Measurements from ENCODE around the gene RREB1.
A peak's percentile ranks its signal among the peaks of the same experiment; 100 is the strongest.
"Not testable (repeated sequence)": the region's sequence is repeated elsewhere in the genome, so short reads cannot be mapped to it uniquely, and the experiment has no call there.

RREB1 gene

DNA sequence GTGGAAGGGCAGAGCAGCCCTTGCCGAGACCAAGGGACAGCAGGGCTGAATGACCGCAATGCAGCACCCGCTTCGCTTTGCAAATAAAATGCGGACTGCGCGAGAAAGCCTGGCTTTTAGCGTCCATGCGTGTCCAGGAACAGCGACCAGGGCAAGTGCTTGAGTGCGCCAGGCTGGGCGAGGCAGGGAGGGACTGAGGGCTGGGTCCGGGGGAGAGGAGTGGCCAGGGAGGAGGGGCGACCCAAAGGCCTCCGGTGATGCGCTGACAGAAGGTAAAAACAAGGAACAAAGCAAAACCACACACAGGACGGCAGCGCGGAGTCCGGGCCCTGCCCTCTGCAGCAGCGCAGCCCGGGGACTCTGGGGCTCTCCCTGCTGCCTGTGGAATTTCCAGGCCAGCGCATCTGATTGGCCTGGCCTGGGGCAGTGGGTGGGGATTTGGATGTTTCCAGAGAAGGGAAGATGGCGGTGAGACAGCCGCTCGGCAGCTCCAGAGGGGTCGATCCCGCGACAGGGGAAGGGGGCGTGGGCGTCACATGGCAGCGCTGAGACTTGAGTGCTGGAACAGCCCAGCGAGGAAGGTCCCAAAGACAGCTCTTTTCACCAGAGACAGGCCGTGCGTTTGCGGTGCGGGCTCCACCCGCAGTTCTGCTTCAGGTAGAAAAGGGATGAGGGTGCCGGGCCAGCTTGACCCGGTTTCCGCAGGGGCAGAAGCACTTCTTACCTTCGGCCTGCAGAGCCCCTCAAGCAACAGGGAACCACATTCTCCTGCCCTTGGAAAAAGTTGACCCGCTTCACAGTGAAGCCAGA lies 153.5 kb downstream of the RREB1 start:
- DNase-seq (ENCODE audit: low spot score) = peak; percentile 71

GRCh38 chr6:7261852-7262461 lies 154.2 kb downstream of the RREB1 start:
- no peak for FAIRE-seq

More for the DNA sequence above, 153.5 kb downstream of the RREB1 start:
- FAIRE-seq = peak; percentile 61

DNA sequence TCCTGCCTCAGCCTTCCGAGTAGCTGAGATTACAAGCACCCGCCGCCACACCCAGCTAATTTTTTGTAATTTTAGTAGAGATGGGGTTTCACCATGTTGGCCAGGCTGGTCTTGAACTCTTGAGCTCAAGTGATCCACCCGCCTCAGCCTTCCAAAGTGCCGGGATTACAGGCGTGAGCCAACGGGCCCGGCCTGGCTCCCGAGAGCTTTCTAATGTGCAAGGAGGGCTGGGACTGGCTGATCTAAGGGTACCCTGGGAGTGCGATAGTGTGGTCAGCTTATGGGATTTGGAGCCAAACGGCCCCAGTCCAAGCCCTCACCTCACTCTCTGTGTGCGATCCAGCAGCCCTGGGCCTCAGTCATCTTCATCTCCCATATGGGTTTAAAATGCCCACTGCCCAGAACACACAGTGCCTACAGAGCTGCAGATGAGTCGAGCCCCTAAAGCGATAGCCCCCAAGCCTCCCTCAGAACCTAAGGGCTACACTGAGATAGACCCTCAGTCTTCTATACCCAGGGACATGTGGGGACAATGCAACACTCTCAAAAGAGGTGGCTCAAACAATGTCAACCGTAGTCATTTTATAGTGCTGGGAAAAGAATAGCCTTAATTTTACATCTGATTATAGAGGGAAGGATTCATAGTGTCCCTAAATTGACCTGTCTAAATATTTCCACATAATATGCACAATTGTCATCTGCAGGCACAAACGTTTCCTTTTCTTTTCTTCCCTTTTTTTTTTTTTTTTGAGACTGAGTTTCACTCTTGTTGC lies 155.2 kb downstream of the RREB1 start:
- no peak for FAIRE-seq
- DNase-seq (ENCODE audit: low spot score) = no peak

More at GRCh38 chr6:7261852-7262461, 154.2 kb downstream of the RREB1 start:
- DNase-seq (ENCODE audit: low spot score) = no peak

DNA sequence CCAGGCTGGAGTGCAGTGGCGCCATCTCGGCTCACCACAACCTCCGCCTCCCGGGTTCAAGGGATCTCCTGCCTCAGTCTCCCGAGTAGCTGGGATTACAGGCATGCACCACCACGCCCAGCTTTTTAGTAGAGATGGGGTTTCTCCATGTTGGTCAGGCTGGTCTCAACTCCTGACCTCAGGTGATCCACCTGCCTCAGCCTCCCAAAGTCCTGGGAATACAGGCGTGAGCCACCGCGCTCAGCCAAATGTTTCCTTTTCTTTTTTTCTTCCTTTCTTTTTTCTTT lies 155.7 kb downstream of the RREB1 start:
- not testable (repeated sequence) for FAIRE-seq; DNase-seq (ENCODE audit: low spot score)

GRCh38 chr6:7264041-7264440 lies 156.3 kb downstream of the RREB1 start:
- FAIRE-seq = no peak

DNA sequence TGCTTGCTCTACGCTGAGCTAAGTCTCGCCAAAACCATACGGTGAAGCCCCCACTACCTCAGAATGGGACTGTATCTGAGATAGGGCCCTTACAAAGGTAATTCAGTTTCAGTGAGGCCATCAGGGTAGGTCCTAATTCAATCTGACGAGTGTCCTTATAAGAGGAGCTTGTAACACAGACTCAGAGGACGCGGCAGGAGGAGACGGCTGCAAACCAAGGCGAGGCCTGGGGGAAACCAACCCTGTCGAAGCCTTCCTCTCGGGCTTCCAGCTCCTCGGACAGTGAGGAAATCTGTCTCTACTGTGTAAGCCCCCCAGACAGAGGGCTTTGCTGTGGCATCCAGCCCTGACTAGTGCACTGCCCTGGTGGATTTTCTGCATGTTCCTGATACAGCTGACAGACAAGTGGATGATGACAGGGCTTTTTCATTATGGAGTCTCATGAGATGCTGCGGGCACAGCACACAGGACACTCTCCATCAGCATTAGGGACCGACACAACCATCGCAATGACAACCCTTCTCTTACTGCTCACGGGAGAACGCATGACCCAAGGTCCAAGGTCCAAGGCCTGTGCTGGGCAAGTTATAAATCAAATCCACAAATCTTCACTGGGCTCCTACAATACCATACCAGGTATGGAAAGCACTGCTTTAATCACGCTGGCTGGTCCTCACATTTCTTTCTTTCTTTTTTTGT lies 157.1 kb downstream of the RREB1 start:
- DNase-seq (ENCODE audit: low spot score) (no peak), FAIRE-seq (no peak)

More at GRCh38 chr6:7264041-7264440, 156.3 kb downstream of the RREB1 start:
- no peak for DNase-seq (ENCODE audit: low spot score)

DNA sequence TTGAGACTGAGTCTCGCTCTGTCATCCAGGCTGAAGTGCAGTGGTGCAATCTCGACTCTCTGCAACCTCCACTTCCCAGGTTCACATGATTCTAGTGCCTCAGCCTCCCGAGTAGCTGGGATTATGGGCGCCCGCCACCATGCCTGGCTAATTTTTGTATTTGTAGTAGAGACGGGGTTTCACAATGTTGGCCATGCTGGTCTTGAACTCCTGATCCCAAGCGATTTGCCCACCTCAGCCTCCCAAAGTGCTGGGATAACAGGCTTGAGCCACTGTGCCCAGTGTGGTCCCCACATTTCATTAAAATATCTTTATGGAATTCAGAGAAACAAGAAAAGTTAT lies 157.6 kb downstream of the RREB1 start:
- not testable (repeated sequence) for FAIRE-seq

DNA sequence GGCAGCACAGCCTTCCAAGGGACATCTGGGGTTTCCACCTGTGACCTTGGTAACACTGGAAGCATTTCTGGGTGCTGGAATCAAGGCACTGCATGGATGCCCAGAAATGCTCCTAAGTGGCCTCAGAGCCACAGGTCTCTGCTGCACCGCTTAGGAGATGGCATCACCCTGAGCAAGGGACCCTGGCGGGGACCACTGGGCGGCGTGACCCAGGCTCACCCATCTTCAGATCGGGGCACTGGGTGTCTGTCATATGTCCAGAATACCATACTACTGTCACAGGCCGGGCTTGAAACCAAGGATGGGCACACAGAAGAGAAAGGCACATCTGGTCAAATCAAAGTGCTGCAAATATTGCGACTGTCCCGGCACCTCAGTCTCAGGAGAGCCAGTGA lies 159.3 kb downstream of the RREB1 start:
- FAIRE-seq (no peak), DNase-seq (ENCODE audit: low spot score) (no peak)

More for the DNA sequence above, 157.6 kb downstream of the RREB1 start:
- DNase-seq (ENCODE audit: low spot score) = not testable (repeated sequence)

DNA sequence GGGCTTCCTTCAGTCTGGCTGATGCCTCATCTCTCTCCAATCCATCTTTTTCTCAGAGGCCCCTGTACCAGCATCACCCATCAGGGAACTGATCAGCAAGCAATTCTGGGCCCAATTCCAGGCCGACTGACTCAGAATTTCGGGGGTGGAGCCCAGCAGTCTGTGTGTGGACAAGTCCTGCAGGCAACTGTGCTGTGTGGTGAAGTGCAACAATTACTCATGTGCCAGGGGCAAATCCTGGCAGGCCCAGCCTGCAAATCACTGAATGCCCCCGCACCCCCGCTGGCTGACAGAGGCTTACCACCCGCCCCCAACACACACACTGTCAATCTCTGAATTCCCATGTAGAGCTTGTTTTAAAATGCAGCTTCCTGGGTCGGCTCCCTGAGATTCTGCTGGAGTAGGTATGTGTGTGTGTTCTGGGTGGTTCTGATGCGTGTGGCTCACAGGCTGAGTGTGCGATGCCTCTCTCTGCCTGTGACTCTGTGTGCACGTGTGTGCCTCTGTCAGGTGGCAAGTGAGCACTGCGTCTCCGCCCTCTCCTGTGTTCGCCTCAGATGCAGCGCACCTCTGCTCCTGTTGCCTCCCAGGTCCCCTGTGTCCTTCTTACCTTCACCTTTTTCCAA lies 159.8 kb downstream of the RREB1 start:
- DNase-seq (ENCODE audit: low spot score) = peak; percentile 83
- FAIRE-seq = peak; percentile 83

DNA sequence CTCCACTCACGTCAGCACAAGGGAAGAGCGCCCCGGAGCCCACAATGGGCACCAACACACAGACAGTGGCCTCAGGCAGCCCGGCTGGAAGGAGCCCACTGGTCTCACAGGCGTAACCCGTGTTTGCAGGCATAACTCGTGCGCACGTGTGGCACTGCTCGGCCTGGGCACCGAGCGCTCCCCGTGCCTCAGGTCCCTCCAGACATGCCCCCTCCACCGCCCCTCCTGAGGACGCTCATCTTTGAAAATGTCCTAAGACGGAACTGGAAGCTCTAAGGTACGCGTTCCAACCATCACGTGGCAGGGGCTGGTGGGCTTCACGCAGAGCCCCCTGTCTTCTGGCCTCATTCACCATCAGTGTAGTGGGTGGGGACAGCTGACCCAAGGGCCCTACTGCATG lies 160.6 kb downstream of the RREB1 start:
- DNase-seq (ENCODE audit: low spot score) = no peak
- no peak for FAIRE-seq

GRCh38 chr6:7268816-7269555 lies 161.2 kb downstream of the RREB1 start:
- FAIRE-seq (no peak), DNase-seq (ENCODE audit: low spot score) (no peak)

DNA sequence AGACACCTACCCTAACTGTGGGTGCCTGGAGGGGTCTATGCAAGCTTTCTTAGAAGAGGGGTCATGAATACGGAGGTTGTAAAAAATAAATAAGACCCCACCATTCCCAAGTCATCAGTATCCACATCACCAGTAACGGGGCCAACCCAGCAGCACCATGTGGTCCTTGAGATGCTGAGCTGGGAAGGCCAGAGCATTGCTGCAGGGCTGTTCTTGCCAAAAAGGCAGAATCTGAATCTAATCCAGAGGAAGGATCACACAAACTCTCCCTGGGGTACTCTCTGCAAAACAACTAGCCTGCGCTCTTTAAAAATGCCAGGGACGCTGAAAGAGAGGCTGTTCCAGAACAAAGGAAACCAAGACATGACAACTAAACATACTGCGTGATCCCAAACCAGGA lies 162.1 kb downstream of the RREB1 start:
- no peak for FAIRE-seq
- DNase-seq (ENCODE audit: low spot score) = no peak

DNA sequence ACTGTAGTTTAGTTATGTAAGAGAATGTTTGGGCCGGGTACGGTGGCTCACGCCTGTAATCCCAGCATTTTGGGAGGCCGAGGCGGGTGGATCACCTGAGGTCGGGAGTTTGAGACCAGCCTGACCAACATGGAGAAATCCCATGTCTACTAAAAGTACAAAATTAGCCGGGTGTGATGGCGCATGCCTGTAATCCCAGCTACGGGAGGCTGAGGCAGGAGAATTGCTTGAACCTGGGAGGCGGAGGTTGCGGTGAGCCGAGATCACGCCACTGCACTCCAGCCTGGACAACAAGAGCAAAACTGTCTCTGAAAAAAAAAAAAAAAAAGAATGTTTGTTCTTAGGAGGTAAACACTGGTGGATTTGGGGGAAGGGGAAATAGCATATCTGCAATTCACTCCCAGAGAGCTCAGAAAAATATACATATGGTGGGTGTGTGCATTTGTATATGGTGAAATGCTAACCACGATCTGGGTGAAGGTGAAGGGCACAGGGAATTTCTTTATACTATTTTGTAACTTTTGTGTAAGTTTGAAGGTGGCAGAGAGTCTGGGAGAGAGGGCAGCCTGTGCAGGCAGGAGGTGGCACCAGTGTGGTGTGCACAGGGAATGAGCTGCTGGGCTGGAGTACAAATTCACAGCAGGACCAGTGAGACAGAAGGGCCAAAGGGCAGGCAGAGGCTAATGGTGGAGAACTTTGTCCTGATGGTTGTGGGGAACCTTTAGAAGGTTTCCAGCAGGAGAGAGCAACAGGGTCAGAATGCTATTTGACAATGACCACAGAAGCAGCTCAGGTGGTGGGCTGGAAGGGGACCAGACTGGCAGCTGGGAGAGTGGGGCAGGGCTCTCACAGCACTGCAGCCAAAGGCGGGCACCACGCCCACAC lies 162.8 kb downstream of the RREB1 start:
- FAIRE-seq (no peak), DNase-seq (ENCODE audit: low spot score) (no peak)

DNA sequence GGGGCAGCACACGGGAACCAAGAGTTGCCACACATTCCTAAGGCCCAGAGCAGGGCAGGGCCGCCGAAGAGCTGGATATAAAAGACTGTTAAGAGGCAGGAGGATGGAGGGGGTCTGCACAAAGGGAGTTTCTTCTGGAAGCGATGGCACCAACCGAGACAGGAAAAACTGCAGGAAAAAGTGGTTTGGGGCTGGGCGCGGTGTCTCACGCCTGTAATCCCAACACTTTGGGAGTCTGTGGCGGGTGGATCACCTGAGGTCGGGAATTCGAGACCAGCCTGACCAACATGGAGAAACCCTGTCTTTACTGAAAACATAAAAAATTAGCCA lies 163.4 kb downstream of the RREB1 start:
- DNase-seq (ENCODE audit: low spot score) (no peak), FAIRE-seq (no peak)

- FAIRE-seq (no peak), DNase-seq (ENCODE audit: low spot score) (no peak)
Observed at GRCh38 chr6:7273709-7274108, 165.9 kb downstream of the RREB1 start.

GRCh38 chr6:7274525-7274924 lies 166.8 kb downstream of the RREB1 start:
- DNase-seq (ENCODE audit: low spot score); FAIRE-seq: not testable (repeated sequence)

DNA sequence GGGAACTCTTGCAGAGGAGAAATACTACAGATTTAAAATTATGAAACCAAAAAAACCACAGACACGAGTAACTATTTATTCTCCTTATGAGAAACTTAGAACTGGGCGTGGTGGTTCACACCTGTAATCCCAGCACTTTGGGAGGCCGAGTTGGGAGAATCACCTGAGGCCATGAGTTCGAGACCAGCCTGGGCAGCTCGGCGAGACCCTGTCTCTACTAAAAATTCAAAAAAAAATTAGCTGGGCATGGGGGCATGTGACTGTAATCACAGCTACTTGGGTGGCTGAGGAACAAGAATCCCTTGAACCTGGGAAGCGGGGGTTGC lies 168.4 kb downstream of the RREB1 start:
- FAIRE-seq = no peak
- DNase-seq (ENCODE audit: low spot score) = no peak

DNA sequence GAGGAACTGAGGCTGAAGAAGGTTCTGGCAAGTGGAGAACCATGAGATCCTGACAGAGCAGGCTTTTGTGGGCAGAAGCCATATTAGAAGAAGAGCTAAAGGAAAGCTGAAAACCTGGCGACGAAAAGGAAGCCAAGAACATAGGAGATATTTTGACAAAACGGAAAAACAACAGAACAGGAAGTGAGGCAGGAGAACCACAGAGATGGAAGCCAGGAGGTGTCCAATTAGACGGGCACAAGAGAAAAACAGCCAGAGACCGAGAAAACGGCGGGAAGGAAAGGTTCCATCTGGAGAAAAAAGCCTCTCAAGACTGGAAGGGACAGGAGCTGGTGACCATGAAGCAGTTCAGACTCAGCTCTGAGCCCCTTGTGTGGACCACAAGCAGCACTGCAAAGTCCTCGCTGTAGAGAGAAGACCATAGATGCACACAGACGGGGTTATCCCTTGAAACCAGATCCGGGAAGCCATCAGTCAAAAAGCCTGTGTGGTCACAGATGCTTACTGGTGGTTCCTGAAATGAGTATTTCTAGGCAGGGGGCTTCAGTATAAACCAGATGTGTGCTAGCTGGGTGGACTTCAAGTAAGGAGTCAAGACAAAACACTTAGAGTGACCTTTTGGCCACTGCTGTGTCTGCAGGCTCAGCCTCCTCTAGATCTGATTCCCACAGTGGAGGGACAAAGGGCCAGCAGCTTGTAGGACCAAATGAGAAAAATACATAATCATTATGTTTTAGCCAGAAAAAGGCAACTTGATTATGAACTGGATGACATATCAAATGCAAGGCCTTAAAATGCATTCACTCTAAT lies 174.5 kb downstream of the RREB1 start:
- no peak for FAIRE-seq

DNA sequence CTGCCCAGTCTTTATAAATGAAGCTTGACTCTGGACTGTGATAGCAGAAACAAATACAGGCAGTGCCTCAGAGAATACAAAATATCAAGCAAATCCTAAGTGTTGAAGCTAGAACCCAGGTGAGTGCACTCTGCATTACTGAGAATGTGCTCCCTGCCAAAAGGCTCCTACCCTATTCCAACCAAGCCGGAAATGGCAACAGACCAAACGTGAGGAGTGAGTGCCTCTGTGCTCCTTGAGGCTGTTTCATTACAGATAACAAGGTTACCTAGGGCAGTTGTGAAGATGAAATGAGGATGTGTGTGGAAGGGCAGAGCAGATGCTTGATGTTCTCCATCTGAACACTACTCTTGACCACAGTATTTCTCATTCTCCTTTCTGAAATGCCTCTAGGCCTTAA lies 175.9 kb downstream of the RREB1 start:
- no peak for FAIRE-seq
- no peak for DNase-seq (ENCODE audit: low spot score)

More for the DNA sequence above, 174.5 kb downstream of the RREB1 start:
- no peak for DNase-seq (ENCODE audit: low spot score)
